ENCODE results near the gene ITIH4. TPM values are rescaled to one million over a fixed set of nuclear protein-coding genes. Genes with fewer than 3 reads are reported as not detected.

Gene ITIH4
- total and polyA plus RNA-seq, 2 of the 13 experiments (the other 11 are each of a cell fraction or from before 2014, with no cell fraction given) = 2.7 to 5.3 TPM

- TF ChIP-seq AFF4 (CRISPR knock-in tag; IDR thresholded peaks at IDR 0.05) (no peak), ZNF883 (CRISPR knock-in tag; IDR thresholded peaks at IDR 0.05; ENCODE audit: not compliant biosample characterization) (peak; percentile 64), ZNF225 (CRISPR knock-in tag; IDR thresholded peaks at IDR 0.05) (no peak), ZFP41 (CRISPR knock-in tag; IDR thresholded peaks at IDR 0.05; ENCODE audit: borderline replicate concordance) (no peak), HNRNPL (IDR thresholded peaks at IDR 0.05; ENCODE audit: low read depth, low read length) (no peak), SIN3A (IDR thresholded peaks at IDR 0.05; ENCODE audit: borderline replicate concordance, low read depth, low read length) (no peak), ARID5B (CRISPR knock-in tag; IDR thresholded peaks at IDR 0.05) (peak; percentile 25; the same call in 1 of the 2 replicates), BCL3 (CRISPR knock-in tag; IDR thresholded peaks at IDR 0.05) (peak; percentile 58; the same call in 1 of the 2 replicates), ZXDC (CRISPR knock-in tag; IDR thresholded peaks at IDR 0.05) (no peak), ARNT (IDR thresholded peaks at IDR 0.05) (no peak), PBX3 (CRISPR knock-in tag; IDR thresholded peaks at IDR 0.05; ENCODE audit: borderline replicate concordance) (no peak), ZNF292 (CRISPR knock-in tag; IDR thresholded peaks at IDR 0.05; ENCODE audit: borderline replicate concordance, low read depth) (no peak), ZKSCAN5 (CRISPR knock-in tag; IDR thresholded peaks at IDR 0.05) (no peak)
Measured at GRCh38 chr3:52831500-52832301, 1.2 kb upstream of the ITIH4 start (continued).

Measured in HepG2 (cell line).